GM18517 (cell line): ENCODE measurements around the gene RAB3IL1.
"Not testable (repeated sequence)": the region's sequence is repeated elsewhere in the genome, so short reads cannot be mapped to it uniquely, and the experiment has no call there.

ENCODE experiments used
- ATAC-seq: cut with Tn5 transposase; IDR thresholded peaks from one replicate; pipeline ENCODE4 v1.9.1; 2021; ENCODE audit warnings: mild to moderate bottlenecking, moderate library complexity; ENCODE audit not compliant: unreplicated experiment

RAB3IL1 gene

GRCh38 chr11:61953632-61954031, 36.3 kb upstream of the RAB3IL1 start:
- not testable (repeated sequence) for ATAC-seq

- ATAC-seq: no peak
These were observed 35.5 kb upstream of the RAB3IL1 start for GRCh38 chr11:61952882-61953281.

GRCh38 chr11:61951484-61952135, 34.2 kb upstream of the RAB3IL1 start:
- ATAC-seq: no peak

GRCh38 chr11:61950035-61950547, 32.7 kb upstream of the RAB3IL1 start, which contains the start of gene BEST1:
BEST1 (plus strand) TSS chr11:61950351; CDS start chr11:61951807, 1,456 bp downstream.
- no peak for ATAC-seq

- ATAC-seq: no peak
These were observed 32.0 kb upstream of the RAB3IL1 start for GRCh38 chr11:61949169-61950034.

- no peak for ATAC-seq
These were observed 31.1 kb upstream of the RAB3IL1 start for GRCh38 chr11:61948505-61948904.

GRCh38 chr11:61947486-61948210, 30.3 kb upstream of the RAB3IL1 start:
- ATAC-seq: no peak

- ATAC-seq: no peak
These were observed 29.5 kb upstream of the RAB3IL1 start for GRCh38 chr11:61946894-61947293.

- ATAC-seq: no peak
These were observed 27.8 kb upstream of the RAB3IL1 start for GRCh38 chr11:61945191-61945590.

- no peak for ATAC-seq
These were observed 23.1 kb upstream of the RAB3IL1 start for GRCh38 chr11:61940466-61940865.

- ATAC-seq: no peak
These were observed 18.5 kb upstream of the RAB3IL1 start for GRCh38 chr11:61935861-61936260.

GRCh38 chr11:61930933-61931332, 13.6 kb upstream of the RAB3IL1 start:
- no peak for ATAC-seq

- ATAC-seq: no peak
These were observed 11.2 kb upstream of the RAB3IL1 start for GRCh38 chr11:61928606-61929005.

GRCh38 chr11:61927501-61927900, 10.1 kb upstream of the RAB3IL1 start:
- no peak for ATAC-seq

- ATAC-seq: no peak
These were observed 8.9 kb upstream of the RAB3IL1 start for GRCh38 chr11:61926235-61926634.

GRCh38 chr11:61925736-61926135, 8.4 kb upstream of the RAB3IL1 start:
- no peak for ATAC-seq

- no peak for ATAC-seq
These were observed 6.7 kb upstream of the RAB3IL1 start for GRCh38 chr11:61924064-61924455.

GRCh38 chr11:61923166-61924063, 6.0 kb upstream of the RAB3IL1 start:
- ATAC-seq: no peak

- no peak for ATAC-seq
These were observed 5.2 kb upstream of the RAB3IL1 start for GRCh38 chr11:61922539-61922938.

- ATAC-seq: no peak
These were observed 4.1 kb upstream of the RAB3IL1 start for GRCh38 chr11:61921446-61921845.
